GM19328 (cell line): ENCODE data around the gene CHSY1.
"Not testable (repeated sequence)": the region's sequence is repeated elsewhere in the genome, so short reads cannot be mapped to it uniquely, and the experiment has no call there.

Experiments
- ATAC-seq: cut with Tn5 transposase; IDR thresholded peaks from one replicate; pipeline ENCODE4 v1.9.1; 2021; ENCODE audit warnings: mild to moderate bottlenecking, moderate library complexity; ENCODE audit not compliant: unreplicated experiment

CHSY1 gene

GRCh38 chr15:101251830-101252820, at the start of gene CHSY1:
Gene CHSY1 (minus strand): TSS chr15:101252048. CDS start chr15:101251456, 592 bp downstream.
- peak; percentile 66 for ATAC-seq

GRCh38 chr15:101296418-101297405, 44.9 kb upstream of the CHSY1 start:
- no peak for ATAC-seq

GRCh38 chr15:101295607-101296161, 43.8 kb upstream of the CHSY1 start:
- ATAC-seq, result no peak

- ATAC-seq, result peak; percentile 72
Measured at GRCh38 chr15:101294731-101295606, 43.1 kb upstream of the CHSY1 start, which contains the start of gene SNRPA1. Gene SNRPA1 (minus strand): TSS chr15:101295248. CDS start chr15:101295178, 70 bp downstream.

GRCh38 chr15:101293122-101293521, 41.3 kb upstream of the CHSY1 start:
- ATAC-seq, result no peak

GRCh38 chr15:101288905-101289513, 37.2 kb upstream of the CHSY1 start:
- no peak for ATAC-seq

GRCh38 chr15:101287342-101287741, 35.5 kb upstream of the CHSY1 start:
- not testable (repeated sequence) for ATAC-seq

- no peak for ATAC-seq
Measured at GRCh38 chr15:101286471-101287114, 34.7 kb upstream of the CHSY1 start.

- no peak for ATAC-seq
Measured at GRCh38 chr15:101283931-101284330, 32.1 kb upstream of the CHSY1 start.

GRCh38 chr15:101280007-101280406, 28.2 kb upstream of the CHSY1 start:
- ATAC-seq, result no peak

- no peak for ATAC-seq
Measured at GRCh38 chr15:101277943-101278564, 26.2 kb upstream of the CHSY1 start.

- ATAC-seq, result peak; percentile 89
Measured at GRCh38 chr15:101277038-101277822, 25.4 kb upstream of the CHSY1 start, which contains the start of gene SELENOS. Gene SELENOS (minus strand): TSS chr15:101277485. CDS start chr15:101277417, 68 bp downstream.

- ATAC-seq, result no peak
Measured at GRCh38 chr15:101276501-101277037, 24.7 kb upstream of the CHSY1 start.

GRCh38 chr15:101275018-101275417, 23.2 kb upstream of the CHSY1 start:
- no peak for ATAC-seq

- no peak for ATAC-seq
Measured at GRCh38 chr15:101273534-101273933, 21.7 kb upstream of the CHSY1 start.

- ATAC-seq, result no peak
Measured at GRCh38 chr15:101272584-101272983, 20.7 kb upstream of the CHSY1 start.
